ENCODE results near the gene CLDN7. TPM values are rescaled to one million over a fixed set of nuclear protein-coding genes. Genes with fewer than 3 reads are reported as not detected.

Gene CLDN7
- total RNA-seq, 4 donors from 2014 or later: 2.0 to 5.9 (median 2.4) TPM; not detected in 1

GRCh38 chr17:7281953-7282751 lies 19.9 kb upstream of the CLDN7 start:
- Histone ChIP-seq H3K9me3 (no peaks in the 10 kb centered on the region), H3K4me3 (peak overlapping the region; percentile 5 to 59 (median 26)), H3K4me1 (peaks cover 0 to 27% (median 13%) of the 10 kb centered on the region in 4 donors), H3K36me3 (no peaks in the 10 kb centered on the region), H3K27me3 (peaks cover 0 to 27% of the 10 kb centered on the region in 2 donors), H3K27ac (peak overlapping the region in 3 of 4 donors; percentile 21 to 86 (median 67))
- DNase-seq (ENCODE audit: low spot score in 2 of 2): no peak
- TF ChIP-seq EP300 (IDR thresholded peaks at IDR 0.05): no peak
- TF ChIP-seq POLR2A (IDR thresholded peaks at IDR 0.05): no peak
- no peak for TF ChIP-seq CTCF (IDR thresholded peaks at IDR 0.05)
- 1 to 2% methylated on average over 30 to 42 of the region's 43 CpGs for WGBS, 2 donors

- 1% methylated on average over 25 to 45 of the region's 71 CpGs for WGBS, 2 donors
- Histone ChIP-seq H3K36me3 (no peaks in the 10 kb centered on the region), H3K27me3 (peaks cover 0 to 20% of the 10 kb centered on the region in 2 donors), H3K9me3 (no peaks in the 10 kb centered on the region), H3K27ac (peak within 1 kb of the TSS; percentile 21 to 86 (median 73)), H3K4me1 (peaks cover 0 to 27% (median 13%) of the 10 kb centered on the region in 4 donors), H3K4me3 (peak within 1 kb of the TSS; percentile 5 to 59 (median 26))
- DNase-seq (ENCODE audit: low spot score in 2 of 2): peak; percentile 87 to 95
- TF ChIP-seq EP300 (IDR thresholded peaks at IDR 0.05): peak; percentile 51 to 70
- peak in 1 of 2 donors; percentile 12 for TF ChIP-seq POLR2A (IDR thresholded peaks at IDR 0.05)
- no peak for TF ChIP-seq CTCF (IDR thresholded peaks at IDR 0.05)
Measured at GRCh38 chr17:7281074-7281952, 19.0 kb upstream of the CLDN7 start, which contains the start of gene SLC2A4. SLC2A4 (plus strand) TSS chr17:7281718; CDS start chr17:7281935, 217 bp downstream.

GRCh38 chr17:7280519-7281073 lies 18.3 kb upstream of the CLDN7 start:
- peak; percentile 91 to 97 (median 95) for TF ChIP-seq CTCF (IDR thresholded peaks at IDR 0.05)
- peak in 1 of 2 donors; percentile 38 for TF ChIP-seq EP300 (IDR thresholded peaks at IDR 0.05)
- no peak for TF ChIP-seq POLR2A (IDR thresholded peaks at IDR 0.05)
- H3K4me3 ChIP-seq: peak overlapping the region; percentile 5 to 59 (median 26)
- H3K36me3 ChIP-seq: no peaks in the 10 kb centered on the region
- 1% methylated on average over 25 to 26 of the region's 29 CpGs for WGBS, 2 donors
- peaks cover 0 to 18% of the 10 kb centered on the region in 2 donors for H3K27me3 ChIP-seq
- peak; percentile 70 to 72 for DNase-seq (ENCODE audit: low spot score in 2 of 2)
- peak overlapping the region; percentile 21 to 86 (median 73) for H3K27ac ChIP-seq
- H3K9me3 ChIP-seq: no peaks in the 10 kb centered on the region
- H3K4me1 ChIP-seq: peaks cover 0 to 27% (median 13%) of the 10 kb centered on the region in 4 donors

GRCh38 chr17:7279448-7279847 lies 17.2 kb upstream of the CLDN7 start:
- DNase-seq (ENCODE audit: low spot score in 2 of 2): no peak
- peaks cover 0 to 18% of the 10 kb centered on the region in 2 donors for H3K27me3 ChIP-seq
- H3K36me3 ChIP-seq: no peaks in the 10 kb centered on the region
- peaks cover 0 to 27% (median 13%) of the 10 kb centered on the region in 4 donors for H3K4me1 ChIP-seq
- WGBS, 2 donors: 82 to 87% methylated on average over 8 of the region's 8 CpGs
- H3K9me3 ChIP-seq: no peaks in the 10 kb centered on the region
- TF ChIP-seq CTCF (IDR thresholded peaks at IDR 0.05): no peak
- no peak for TF ChIP-seq EP300 (IDR thresholded peaks at IDR 0.05)
- no peak for TF ChIP-seq POLR2A (IDR thresholded peaks at IDR 0.05)
- no peak overlapping the region for H3K4me3 ChIP-seq
- H3K27ac ChIP-seq: peak overlapping the region in 1 of 4 donors; percentile 5

Measured in tibial nerve (tissue), 4 donors.